Fibroblast of upper back skin (primary cell): ENCODE results near the gene AHNAK2.
A peak's percentile ranks its signal among the peaks of the same experiment; 100 is the strongest.
"Not testable (repeated sequence)": the region's sequence is repeated elsewhere in the genome, so short reads cannot be mapped to it uniquely, and the experiment has no call there.

Experiments
- DNase-seq: peaks from one replicate; pipeline ENCODE4 v3.0.0-alpha.2; 2013

AHNAK2 gene

DNA sequence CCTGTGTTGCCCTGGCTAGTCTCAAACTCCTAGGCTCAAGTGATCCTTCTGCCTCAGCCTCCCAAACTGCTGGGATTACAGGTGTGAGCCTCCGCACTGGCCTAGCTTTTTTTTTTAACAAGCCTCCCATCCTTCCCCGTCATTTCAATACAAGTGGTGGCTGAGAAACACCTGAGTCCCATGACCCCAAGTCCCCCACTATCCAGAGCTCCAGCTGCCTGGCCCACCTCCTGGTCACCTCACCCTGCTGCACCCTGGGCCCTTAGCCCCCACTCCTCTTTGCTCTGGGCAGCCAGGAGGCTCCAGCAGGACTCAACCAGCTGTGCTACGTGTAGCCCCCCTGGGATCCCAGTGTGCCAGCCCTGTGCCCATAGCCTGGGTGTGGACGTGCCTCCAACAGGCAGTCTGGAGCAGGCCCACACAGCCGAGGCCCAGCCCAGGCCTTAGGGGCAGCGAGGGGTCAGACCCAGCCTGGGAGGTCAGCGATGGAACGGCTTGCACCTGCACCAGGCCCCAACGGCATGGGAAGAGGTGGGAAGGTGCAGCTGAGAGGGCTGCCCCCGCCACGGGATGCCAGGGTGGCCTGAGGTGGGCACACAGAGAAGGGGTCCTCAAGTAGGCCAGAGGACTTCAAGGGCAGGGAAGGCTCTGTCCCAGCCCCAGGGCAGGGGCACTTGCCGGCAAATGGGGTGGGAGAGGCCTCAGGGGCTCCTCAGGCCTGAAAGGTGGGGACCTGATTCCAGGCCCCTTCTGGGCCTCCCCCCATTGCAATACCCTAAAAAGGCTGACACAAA is 6.5 kb downstream of the AHNAK2 start:
- no peak for DNase-seq

DNA sequence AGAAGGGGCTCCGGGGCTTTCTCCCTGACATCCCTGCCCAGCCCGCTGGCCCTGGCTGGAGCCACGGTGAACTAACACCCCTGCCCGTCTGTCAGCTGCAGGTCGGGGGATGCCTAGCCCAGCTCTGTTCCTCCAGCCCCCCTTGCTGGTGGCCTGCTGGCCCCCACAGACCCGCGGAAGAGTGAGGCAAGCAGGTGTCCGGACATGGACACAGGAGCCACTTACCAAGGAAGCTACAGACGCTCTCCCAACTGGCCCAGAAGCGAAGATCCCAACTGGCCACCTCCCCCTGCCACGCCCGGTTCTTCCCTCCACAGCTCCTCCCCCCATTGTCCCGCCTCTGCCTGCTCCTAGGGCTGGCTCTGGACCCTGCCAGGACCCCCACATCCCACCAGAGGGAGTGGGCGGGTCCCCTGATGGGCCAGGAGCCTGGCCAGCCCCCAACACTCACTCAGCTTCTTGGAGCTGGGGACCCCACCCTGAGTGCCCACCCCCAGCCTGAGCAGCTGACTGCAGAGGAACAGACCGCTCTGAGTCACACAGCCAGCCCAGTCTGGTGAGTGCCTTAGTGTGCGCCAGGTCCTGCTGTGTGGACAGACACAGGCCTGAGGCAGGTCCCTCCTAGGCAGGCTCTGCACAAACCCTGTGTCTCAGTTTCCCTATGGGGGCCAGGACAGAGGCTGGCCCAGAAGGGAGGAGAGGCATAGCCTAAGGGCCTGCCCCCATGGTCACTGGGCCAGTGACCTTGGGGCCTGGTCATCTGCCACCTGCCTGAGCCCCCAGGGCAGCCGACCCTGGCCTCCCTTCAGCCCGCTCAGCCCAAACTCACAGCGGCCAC is 7.7 kb downstream of the AHNAK2 start:
- peak; percentile 89 for DNase-seq

DNA sequence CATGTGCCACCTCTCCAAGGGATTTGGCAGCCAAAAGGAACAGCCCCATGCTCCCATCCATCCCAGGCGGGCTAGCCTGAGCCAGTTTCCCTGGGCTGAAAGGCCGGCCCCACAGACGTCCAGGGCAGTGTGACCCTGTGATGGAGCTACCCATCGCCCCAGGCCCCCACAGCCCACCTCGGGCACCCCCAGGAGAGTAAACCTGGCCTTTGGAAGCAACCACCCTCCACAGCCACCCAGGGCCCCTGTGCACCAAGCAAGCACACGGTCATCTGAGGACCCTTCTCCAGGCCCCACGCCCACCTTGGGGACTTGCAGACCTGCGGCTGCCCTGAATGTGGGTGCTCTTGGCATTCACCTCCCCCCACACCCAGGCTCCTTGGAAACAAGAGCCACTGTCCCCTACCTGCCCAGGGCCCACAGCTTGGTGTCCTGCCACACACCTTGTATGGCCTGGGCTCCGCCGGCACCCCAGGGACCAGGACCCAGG is 8.4 kb downstream of the AHNAK2 start:
- no peak for DNase-seq

DNA sequence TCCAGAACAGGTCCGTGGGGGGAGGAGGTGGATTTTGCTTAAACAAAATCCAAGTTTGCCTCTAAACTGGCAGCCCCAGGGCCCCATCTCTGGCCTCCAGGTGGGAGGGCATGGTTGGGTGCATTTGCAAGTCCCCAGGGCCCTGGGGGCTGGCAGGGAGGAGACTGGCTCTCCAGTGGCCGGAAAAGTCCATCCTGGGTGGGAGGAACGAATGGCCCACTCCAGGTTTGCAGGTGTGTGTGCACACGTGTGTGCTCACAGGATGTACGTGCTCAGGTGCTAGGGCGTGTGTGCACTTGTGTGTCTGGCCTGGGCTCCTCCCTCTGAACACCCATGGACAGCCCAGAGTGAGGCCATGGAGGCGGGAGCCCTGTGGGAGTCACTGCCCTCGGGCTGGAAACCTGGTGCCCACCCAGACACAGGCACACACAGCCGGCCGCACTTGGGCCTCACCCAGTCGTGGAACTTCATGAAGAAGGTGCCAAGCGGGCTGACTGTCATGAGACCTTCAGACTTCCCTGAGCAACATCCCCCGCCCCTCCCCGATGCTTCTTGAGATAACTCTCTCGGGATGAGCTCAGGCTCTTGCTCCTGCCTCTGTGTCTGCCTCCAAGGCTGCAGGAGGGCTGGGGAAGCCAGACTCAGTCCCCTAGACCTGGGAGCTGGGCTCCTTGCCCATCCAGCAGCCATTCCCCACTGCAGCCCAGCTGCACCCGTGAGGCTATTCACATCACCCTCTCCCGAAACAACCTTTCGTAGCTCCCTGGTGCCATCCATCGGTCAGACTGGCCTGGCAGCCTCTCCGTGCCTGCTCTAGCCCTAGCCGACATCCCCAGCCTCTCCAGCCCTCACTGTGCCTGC is 9.4 kb downstream of the AHNAK2 start:
- peak; percentile 39 for DNase-seq

DNA sequence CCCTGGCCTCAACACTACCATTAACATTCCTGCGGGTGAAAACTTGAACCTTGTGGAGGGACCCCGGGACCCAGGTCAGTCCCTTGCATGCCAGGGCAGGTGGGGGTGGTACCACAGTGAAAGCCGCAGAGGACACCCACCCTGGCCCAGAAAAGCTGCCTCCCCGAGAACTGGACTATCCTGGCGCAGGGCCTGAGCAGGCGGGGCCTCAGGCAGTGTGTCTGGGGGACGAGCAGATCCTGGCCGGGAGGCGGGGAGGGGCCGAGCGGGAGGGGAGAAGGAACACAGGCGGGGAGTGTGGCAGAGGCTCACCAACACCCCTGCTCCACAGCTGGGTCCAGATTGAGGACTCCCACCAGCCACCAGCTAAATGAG is 10.0 kb downstream of the AHNAK2 start:
- peak; percentile 69 for DNase-seq

DNA sequence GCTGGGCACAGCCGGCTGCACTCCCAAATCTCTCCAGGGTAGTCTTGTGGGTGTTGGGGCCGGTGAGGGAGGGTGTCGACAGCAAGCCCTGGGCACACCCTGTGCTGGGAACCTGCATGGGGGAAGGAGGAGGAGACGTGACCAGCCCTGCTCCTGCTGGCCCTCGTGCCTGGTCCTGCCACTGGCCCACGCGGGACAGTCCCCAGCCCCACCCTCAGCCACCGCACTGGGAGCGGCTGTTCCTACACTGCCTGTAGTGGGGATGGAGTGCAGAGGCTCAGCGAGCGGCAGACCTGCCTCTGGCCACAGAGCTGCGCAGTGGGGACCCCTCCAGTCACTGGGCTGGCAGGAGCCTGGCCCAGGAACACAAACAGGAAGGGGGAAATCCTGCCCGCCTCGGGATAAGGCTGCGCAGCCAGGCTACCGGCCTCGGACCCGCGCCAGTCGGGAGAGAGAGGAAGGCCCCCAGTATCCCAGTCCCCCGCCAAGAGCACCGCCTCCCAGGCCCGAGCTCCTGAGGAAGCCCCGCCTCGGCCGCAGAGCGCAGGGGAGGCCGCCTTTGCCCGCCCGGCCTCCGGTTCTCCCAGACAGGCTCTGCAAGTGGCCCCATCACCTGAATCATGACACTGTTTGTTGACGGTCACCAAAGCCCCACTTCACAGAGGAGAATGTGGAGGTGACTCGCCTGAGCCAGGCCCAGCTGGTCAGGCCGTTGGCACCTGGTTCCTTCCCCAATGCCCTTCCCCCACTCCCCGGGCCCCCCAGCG is 10.6 kb downstream of the AHNAK2 start:
- DNase-seq = peak; percentile 36

DNA sequence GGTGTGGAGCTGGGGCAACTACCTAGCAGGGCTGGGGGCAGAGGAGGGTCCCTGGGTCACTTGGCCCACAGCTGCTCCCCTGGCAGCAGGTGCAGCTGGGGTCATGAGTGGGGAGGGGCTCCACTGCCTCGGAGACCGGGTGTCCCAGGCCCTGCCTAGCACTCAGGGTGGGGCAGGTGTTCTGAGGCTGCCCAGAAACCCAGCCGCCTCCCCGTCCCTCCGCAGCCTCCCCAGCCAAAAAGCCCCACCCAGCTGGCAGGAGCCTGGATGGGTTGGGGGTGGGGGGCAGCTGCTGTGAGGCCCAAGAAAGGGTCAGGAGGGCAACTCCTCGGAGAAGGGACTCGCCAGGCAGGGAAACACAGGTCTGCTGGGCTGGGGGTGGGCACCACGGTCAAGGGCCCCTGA is 11.2 kb downstream of the AHNAK2 start:
- no peak for DNase-seq

DNA sequence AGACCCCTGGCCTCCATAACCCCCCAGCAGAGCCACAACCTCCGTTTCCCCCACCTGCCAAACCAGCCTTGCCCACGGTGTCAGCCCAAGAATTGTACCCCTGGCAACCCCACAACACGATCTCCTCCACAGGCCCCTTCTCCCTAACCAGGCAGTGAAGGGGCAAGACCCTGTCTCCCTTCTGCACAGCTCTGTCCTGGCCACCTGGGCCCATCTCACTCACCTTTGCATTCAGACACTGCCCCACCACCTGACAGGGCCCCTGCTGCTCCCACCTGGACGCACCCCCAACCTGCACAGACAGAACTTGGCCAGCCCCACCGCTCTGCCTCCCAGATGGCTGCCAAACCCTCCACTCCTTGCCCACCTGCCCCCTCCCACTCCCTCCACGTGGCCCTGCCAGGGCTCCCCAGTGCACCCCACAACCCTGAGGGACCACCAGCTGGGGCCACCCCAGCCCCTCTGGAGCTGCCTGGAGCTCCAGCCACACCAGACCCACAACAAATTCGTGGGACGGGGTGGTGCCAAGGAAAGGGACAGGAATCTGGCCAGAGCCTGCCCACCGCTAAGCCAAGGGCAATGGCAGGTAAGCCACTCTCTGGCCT is 11.8 kb downstream of the AHNAK2 start:
- DNase-seq = no peak

DNA sequence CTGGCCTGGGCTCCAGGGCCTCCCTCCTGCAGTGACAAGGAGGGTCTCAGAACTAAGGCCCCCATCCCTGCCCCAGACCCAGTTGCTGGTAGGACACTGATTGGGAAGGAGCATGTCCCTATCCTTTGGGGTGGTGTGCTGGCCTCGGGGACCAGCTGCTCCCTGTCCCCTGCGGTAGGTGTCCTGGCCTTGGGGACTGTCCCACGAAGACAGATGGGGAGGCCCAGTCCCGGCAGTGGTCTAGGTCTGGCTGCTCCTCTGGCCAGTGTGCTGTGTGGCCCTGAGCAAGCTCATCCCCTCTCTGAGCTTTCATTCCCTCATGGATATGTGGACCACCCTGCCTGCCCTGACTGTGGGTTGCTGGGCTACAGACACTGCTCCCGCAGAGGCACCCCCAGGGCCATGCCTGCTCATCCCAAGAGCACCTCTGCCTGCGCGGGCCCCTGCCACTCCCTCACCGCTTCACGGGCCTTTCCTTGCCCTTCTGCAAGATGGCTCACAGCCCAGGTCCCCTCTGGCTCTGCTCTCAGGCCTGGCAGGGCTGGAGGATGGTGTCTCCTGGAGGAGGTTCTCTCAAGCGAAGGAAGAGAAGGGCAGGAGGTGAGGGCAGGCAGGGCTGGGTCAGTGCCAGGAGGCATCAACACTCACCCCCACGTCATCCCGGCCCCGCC is 12.5 kb downstream of the AHNAK2 start:
- no peak for DNase-seq

DNA sequence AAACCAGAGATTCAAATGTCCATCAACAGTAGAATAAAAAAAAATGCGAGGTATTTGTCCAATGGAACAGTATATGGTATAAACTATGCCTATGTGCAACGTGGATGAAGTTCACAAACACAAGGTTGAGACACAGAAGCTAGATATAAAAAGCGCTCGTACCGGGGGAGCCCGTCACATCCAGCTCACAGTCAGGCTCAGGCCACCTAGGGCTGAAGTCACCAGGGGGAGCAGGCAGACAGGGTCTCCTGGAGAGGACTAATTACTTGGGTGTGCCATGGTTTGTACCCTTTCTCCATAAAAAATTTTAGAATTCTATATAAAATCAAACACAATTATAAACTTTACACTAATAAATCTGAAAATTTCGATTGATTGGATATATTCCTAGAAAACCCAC is 13.6 kb downstream of the AHNAK2 start:
- DNase-seq = no peak

DNA sequence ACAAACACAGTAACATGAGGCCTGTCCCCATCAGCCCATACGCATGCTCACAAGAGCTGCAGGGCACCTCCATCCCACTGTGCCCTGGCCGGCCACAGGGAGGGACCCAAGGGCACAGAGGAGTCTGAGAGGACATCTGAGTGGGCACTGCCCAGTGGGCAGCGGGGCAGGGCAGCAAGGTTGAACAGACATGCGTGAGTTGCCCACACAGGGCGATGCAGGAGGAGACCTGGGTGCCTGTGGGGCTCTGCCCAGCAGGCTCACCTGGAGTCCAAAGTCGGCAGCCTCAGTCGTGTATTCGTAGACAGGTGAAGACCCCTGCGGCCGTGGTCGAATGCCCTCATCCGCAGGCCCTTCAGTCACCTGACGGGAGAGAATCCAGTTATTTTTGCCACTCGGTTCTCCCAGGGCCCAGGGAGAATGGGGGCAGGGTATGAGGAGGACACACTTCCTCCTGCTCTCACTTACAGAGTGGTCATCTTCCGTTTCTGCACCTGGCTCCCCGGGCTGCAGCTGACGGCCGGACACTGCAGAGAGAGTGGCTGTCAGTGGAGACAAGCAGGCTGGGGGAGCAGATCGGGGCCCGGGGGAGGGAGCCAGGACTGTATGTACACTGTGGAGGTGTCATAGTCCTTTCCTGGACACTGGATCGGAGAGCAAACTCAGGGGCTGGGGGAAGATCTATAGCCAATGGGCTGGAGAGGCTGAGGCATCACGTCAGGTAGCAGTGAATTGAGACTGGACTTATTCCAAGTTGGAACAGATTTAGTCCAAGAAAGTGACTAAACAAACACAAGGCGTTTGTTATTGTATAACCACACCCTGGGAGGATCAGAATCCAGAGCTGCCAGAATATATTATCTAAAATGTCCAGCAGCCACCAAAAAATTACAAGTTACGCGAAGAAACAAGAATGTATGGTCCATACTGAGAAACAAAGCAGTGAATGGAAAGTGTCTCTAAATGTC is 20.7 kb downstream of the AHNAK2 start:
- DNase-seq = no peak

DNA sequence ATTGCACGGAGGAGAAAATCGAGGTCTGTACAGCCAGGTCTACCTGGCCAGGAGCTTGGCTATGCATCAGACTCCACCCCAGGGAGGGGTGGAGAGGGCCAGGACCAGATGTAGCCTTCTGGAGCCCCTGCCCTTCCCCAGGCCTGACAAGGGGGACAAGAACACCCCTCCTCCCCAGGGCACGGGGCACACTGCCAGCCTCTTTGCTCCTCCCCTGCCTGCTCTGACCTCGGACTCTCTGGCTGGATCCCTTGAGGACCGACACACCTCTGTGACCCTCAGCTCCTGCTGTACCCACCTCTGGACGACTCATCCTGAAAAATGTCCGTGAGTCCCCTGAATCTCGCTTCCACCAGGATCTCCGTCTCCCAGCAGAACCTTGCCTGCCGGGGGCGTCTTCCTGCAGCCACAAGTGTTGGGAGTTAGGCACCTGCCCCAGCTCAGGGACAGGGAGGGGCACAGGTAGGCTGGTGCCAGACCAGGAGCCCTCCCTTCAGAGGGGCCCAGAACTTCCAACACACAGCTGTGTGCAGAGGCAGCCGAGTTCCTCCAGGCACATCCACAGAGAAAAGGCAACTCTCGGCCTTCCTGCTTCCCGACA is 21.8 kb downstream of the AHNAK2 start:
- DNase-seq = no peak

DNA sequence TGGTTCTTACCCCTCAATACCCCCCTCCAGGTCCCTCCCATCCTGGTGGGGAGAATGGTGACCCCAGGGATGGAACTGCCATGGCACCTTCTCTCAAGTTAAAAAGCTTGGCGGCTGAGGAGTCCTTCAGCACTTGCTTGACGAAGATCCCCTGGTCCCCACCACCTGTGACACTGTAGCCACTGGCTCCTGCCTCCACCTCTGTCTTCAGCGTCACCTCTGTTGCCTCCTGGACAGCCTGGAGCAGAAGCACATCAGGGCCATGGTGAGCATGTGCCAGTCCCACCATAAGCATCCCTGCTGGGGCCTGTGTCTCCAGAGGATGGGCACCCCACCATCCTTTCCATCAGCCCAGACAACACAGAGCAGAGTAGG is 22.8 kb downstream of the AHNAK2 start:
- DNase-seq = no peak

DNA sequence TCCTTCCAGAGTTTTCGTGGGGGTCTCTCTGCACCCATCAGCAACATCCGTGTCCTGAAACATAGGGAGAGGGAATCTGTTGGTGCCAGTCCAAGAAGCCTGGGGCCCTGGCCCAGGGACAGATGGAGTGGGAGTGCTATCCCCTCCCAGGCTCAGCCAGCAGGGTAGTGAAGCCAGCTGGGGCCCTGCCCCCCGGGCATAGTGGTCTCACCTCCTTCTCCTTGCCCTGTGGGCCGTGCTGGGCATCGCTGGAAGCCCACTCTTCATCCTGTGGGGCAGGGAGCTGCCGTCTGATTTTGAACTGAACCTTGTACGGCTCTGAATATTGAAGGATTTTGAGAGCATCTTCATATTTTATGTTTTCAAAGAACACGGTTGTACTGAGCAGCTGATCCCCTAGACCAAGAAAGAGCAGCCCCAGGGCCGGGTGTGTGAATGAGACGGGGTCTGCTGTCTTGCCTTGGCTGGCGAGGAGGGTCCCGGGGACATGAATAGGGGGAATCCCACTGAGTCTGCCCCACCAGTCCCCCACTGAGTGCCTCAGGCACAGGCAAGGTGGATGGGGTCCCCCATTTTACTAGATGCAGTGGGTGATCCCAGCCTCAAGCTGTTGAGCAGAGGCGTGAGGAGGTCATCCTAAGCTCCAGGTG is 23.3 kb downstream of the AHNAK2 start:
- DNase-seq = no peak

DNA sequence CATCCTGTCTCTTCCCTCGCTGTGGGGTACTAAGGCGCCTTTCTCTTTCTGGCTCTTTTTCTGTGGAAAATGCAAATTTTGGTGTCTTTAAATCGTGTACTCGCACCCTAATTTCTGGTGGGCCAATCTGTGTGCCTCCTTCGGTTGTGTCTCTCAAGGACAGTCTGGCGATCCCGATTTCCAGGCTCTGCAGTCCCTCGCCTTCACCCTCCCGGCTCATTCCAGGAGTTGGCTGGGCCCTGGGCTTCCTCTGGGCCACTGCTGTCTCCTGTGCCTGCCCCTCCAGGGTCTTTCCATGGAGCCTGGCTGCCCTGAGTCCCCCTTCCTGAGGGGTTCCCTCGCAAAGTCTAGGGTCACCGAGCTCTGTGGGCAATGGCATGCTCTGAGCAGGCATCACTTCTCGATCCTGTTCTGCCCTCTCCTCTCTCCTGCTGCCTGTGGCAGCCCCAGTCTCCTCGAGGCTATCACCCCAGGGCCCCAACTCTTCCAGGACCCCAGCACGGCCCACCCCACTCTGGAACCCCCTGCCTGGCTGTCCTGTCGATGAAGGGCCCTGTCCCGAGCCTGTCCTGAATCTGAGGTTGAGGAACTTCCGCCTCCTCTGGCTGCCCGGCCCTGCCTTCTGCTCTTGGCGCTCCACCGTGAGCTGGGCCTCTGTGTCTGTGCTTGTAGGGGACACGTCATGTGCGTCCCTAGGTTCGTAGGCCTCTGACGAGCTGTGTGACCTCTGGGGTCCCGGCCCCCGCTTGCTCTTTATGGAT is 24.1 kb downstream of the AHNAK2 start:
- no peak for DNase-seq

DNA sequence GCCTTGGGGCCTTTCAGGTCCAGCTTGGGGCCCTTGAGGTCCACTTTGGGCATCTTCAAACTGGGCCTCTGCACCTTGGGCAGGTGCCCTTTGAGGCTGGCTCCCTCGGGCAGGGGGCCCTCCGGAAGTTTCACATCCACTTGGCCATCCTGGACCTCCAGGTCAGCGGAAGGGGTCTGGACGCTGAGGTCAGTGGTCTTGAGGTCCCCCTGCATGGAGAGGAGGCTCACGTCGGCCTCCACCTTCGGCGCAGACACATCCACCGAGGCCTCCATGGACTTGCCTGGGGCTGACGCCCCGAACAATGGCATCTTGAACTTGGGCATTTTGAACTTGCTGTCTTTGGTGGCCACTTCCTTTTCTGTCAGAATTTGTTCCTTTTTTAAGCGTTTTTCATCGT is 25.1 kb downstream of the AHNAK2 start:
- DNase-seq = no peak

DNA sequence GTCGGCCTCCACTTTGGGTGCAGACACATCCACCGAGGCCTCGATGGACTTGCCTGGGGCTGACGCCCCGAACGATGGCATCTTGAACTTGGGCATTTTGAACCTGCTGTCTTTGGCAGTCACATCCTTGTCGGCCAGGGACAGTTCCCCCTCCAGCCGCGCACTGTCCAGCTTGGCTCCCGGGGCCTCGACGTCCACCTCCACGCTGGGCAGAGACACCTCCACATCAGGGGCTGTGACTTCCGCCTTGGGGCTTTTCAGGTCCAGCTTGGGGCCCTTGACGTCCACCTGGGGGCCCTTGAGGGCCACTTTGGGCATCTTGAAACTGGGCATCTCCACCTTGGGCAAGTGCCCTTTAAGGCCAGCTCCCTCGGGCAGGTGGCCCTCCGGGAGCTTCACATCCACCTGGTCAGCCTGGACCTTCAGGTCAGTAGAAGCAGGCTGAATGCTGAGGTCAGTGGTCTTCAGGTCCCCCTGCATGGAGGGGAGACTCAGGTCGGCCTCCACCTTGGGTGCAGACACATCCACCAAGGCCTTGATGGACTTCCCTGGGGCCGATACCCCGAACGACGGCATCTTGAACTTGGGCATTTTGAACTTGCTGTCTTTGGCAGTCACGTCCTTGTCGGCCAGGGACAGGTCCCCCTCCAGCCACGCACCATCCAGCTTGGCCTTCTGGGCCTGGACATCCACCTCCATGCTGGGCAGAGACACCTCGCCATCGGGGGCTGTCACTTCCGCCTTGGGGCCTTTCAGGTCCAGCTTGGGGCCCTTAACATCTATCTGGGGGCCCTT is 26.1 kb downstream of the AHNAK2 start:
- not testable (repeated sequence) for DNase-seq

DNA sequence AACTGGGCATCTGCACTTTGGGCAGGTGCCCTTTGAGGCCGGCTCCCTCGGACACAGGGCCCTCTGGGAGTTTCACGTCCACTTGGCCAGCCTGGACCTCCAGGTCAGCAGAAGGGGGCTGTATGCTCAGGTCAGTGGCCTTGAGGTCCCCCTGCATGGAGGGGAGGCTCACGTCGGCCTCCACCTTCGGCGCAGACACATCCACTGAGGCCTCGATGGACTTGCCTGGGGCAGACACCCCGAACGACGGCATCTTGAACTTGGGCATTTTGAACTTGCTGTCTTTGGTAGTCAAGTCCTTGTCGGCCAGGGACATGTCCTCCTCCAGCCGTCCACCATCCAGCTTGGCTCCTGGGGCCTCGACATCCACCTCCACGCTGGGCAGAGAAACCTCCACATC is 27.5 kb downstream of the AHNAK2 start:
- DNase-seq = not testable (repeated sequence)
